Measurements from ENCODE around the gene ACTG1. TPM values are rescaled to one million over a fixed set of nuclear protein-coding genes. Genes with fewer than 3 reads are reported as not detected.
A peak's percentile ranks its signal among the peaks of the same experiment; 100 is the strongest.

ACTG1 gene
- total and polyA plus RNA-seq, 2 of the 13 experiments (the other 11 are each of a cell fraction or from before 2014, with no cell fraction given) = 973 to 1,138 TPM

DNA sequence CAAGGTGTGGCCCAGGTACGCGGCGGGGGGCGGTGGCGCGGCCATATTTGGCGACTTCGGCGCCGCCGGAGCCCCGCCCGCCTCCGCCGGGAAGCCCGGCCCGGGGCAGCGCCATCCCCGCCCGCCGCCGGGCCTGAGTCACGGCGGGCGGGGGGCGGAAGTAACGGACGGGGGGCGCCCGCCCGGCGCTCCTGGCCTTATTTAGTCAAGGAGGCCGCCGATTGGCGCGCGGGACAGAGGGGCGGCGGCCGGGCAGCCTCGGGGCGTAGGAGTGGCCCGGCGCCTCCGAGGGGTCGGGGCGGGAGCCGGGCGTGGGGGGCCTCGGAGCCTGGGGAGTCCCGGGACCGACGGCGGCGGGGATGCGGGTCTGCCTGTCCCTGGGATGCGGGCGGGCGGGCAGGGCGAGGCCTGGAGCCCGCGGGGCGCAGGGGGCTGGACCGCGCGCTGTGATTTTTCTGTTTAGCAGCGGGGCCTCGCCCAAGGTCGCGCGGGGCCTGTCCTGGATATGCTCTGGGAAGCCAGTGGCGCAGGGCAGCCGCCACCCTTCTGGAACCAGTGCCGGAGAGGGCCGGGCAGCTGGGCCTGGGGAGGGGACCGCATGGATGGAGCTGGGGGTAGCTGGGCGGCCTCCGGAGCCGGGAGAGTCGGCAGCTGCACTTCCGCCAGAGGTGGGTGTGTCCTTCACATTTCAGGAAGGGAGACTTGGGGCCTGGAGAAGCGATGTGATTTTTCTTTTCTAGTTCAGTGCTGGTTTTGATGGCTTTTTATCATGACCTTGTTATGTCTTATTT is 2.3 kb upstream of the ACTG1 start (continued):
- TF ChIP-seq MAF1 (CRISPR knock-in tag; IDR thresholded peaks at IDR 0.05; ENCODE audit: borderline replicate concordance) (no peak), PREB (CRISPR knock-in tag; IDR thresholded peaks at IDR 0.05) (no peak), AFF4 (CRISPR knock-in tag; IDR thresholded peaks at IDR 0.05) (no peak), RFXAP (CRISPR knock-in tag; IDR thresholded peaks at IDR 0.05; ENCODE audit: borderline replicate concordance) (no peak), CREM (IDR thresholded peaks at IDR 0.05) (no peak), CREM (CRISPR knock-in tag; IDR thresholded peaks at IDR 0.05) (no peak), ZNF749 (CRISPR knock-in tag; IDR thresholded peaks at IDR 0.05; ENCODE audit: borderline replicate concordance) (no peak), MEIS1 (CRISPR knock-in tag; IDR thresholded peaks at IDR 0.05; ENCODE audit: borderline replicate concordance) (no peak), ZNF263 (CRISPR knock-in tag; IDR thresholded peaks at IDR 0.05) (peak; percentile 35; the same call in 1 of the 2 replicates), NCOA5 (CRISPR knock-in tag; IDR thresholded peaks at IDR 0.05) (no peak), ZNF740 (CRISPR knock-in tag; IDR thresholded peaks at IDR 0.05) (no peak), ZSCAN12 (CRISPR knock-in tag; IDR thresholded peaks at IDR 0.05) (no peak), TEAD3 (CRISPR knock-in tag; optimal IDR thresholded peaks at IDR 0.05; ENCODE audit: borderline replicate concordance) (no peak), NONO (IDR thresholded peaks at IDR 0.05) (no peak), NONO (CRISPR knock-in tag; conservative IDR thresholded peaks at IDR 0.05) (no peak), ZNF770 (CRISPR knock-in tag; IDR thresholded peaks at IDR 0.05) (no peak)
- TF ChIP-seq, protein P1, sequence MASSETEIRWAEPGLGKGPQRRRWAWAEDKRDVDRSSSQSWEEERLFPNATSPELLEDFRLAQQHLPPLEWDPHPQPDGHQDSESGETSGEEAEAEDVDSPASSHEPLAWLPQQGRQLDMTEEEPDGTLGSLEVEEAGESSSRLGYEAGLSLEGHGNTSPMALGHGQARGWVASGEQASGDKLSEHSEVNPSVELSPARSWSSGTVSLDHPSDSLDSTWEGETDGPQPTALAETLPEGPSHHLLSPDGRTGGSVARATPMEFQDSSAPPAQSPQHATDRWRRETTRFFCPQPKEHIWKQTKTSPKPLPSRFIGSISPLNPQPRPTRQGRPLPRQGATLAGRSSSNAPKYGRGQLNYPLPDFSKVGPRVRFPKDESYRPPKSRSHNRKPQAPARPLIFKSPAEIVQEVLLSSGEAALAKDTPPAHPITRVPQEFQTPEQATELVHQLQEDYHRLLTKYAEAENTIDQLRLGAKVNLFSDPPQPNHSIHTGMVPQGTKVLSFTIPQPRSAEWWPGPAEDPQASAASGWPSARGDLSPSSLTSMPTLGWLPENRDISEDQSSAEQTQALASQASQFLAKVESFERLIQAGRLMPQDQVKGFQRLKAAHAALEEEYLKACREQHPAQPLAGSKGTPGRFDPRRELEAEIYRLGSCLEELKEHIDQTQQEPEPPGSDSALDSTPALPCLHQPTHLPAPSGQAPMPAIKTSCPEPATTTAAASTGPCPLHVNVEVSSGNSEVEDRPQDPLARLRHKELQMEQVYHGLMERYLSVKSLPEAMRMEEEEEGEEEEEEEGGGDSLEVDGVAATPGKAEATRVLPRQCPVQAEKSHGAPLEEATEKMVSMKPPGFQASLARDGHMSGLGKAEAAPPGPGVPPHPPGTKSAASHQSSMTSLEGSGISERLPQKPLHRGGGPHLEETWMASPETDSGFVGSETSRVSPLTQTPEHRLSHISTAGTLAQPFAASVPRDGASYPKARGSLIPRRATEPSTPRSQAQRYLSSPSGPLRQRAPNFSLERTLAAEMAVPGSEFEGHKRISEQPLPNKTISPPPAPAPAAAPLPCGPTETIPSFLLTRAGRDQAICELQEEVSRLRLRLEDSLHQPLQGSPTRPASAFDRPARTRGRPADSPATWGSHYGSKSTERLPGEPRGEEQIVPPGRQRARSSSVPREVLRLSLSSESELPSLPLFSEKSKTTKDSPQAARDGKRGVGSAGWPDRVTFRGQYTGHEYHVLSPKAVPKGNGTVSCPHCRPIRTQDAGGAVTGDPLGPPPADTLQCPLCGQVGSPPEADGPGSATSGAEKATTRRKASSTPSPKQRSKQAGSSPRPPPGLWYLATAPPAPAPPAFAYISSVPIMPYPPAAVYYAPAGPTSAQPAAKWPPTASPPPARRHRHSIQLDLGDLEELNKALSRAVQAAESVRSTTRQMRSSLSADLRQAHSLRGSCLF (CRISPR knock-in tag; IDR thresholded peaks at IDR 0.05; ENCODE audit: borderline replicate concordance) = no peak
